HG03439 (cell line): Measurements from ENCODE around the gene BCR.

Source experiments
- ATAC-seq: cut with Tn5 transposase; IDR thresholded peaks from one replicate; pipeline ENCODE4 v1.9.1; 2021; ENCODE audit warnings: mild to moderate bottlenecking, moderate library complexity; ENCODE audit not compliant: unreplicated experiment

BCR gene

DNA sequence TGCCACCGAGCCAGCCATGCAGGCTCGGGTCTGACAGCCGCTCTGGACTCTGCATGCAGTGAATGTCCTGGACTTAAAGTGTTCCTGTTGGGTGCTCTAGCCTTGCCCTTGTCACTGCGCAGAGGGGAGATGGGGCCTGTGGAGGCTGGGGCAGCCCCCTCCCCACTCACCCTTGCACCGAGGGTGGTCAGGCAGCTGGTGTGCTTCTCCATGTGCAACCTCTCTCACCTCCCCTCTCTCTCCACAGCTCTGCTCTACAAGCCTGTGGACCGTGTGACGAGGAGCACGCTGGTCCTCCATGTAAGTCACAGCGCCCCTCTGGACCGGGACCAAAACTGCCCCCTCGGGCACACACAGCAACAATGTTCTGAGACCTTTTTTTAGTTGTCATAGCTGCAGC is 92.5 kb downstream of the BCR start:
- no peak for ATAC-seq

DNA sequence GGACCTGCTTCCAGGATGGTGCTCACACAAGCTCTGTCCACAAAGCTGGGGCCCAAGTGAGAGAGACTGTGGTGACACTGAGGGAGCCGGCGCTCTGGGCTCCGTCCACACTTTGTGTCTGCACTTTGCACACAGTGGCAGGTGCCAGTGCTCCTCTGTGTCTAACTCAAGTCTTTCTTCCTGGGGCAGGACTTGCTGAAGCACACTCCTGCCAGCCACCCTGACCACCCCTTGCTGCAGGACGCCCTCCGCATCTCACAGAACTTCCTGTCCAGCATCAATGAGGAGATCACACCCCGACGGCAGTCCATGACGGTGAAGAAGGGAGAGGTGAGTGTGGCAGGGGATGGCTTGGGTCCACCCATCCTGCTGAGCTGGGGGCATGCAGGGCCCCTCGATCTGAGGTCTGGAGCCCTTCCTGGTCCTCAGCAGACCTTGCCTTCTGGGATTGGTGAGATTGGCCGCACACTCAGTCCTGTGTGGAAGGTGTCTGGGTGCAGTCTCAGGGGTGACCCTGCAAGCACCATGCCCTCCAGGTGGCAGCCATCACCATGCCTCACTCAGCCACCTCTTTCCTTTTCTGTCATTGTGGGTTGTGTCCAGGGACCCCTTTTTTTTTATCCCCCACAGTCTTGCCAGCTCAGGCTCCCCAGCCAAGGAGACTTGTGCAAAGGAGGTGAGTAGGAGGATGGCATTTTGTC is 93.3 kb downstream of the BCR start:
- no peak for ATAC-seq

DNA sequence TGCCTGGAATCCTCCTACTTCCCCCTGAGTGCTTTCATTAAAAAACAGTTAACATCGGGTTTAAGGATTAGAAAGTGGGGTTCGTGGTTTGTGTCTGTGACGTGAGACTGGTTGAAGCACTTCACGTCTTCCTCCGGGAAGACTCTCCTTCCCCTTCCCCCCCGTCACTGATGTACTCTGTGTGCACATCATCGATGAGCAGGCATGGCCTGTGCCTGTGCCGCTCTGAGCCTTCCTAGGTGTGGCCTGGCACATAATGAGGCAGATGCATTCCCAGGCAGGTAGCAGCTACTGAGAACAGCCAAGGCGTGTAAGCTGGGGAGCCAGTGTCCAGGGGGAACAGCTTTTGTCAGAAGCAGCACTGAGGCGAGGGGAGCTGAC is 93.8 kb downstream of the BCR start:
- ATAC-seq: no peak

DNA sequence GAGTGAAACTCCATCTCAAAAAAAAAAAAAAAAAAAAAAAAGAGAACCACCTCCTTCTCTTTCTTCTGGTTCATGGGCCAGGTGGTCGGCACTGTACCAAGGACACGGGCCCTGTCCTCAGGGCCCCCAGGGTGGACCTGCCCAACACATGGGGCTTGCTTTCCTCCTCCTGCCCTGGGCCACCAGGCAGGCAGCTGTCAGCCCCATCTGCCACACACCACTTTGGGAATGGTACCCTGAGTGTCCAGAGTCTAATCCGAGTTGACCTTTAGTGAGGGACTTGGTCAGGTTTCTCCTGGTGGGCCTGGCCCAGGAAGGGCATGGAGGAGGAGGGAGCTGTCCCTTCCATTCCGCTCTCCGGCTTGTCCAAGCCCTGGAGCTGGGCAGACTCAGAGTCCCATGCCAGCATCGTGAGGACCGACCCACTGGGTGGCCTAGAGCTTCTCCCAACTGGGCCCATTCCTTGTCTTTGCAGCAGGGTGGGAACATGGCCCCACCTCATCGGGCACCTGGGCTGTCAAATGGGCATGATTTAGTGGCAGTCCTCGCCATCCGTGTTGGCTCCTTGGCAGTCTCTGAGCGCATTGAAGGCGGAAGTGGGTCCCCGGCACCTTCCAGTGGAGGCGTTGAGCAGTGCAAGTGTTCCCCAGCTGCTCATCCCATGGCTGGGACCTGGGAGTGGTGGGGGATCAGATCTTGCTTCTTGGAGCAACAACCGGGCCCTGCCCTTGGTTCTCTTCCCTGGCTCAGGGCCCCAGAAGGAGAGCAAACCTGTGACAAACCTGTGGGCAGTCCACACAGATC is 94.8 kb downstream of the BCR start:
- ATAC-seq: no peak

DNA sequence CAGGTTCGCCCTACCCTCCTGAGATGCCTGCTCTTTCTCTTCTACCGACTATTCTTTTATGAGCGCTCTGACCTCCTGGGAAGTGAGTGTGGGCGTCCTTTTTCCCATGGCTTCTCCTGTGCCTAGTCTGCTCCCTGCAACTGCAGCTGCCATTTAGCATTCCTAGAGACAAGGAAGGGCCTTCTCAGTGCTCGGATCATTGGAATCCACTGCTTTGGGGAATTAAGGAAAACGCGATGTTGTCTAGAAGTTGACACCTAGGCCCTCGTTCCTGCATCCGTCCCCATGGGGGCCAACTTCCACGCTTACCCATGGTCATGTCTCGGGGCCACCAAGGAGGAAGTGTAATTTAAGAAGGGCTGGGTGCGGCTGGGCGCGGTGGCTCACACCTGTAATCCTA is 95.4 kb downstream of the BCR start:
- ATAC-seq: no peak

DNA sequence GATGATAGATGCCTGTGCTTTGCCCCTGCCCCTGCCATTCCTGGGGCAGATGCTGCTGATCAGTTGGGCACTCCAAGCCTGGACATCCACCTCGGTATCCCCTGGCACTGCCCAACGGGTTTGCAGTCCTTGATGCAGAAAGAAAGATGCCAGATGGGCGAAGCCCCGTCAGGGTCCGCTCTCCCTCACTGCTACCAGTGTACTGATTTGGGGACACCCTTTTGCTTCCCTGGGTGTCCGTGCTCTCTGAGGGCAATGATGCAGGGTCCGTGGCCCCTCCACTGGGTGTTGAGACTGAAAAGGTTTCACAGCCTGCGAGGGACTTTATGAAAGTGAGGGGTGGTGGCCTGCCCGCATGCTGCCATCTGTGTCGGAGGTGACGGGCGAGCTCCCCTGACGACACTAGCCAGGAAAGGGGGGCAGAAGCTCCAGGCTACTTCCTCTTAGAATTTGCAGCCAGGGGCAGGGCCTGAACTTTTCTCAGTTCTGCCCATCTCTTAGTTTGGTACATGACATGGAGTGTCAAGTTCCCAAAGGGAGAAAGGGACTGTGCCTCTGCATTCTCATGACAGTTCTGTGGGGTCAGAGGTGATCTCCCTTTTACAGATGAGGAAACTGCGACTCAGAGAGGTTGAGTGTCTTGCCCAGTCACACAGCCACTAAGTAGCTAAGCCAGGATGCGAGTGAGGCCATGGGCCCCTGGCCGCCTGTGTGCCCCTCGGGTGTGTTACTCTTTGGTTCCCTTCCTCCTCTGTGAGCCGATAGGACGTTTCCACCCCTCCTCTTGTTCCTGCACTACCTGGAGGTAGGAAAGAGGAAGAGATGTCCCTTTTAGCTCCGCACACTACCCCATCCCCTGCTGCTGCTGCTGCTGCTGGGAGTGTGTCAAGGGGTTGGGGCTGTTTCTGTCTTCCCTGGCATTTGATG is 96.6 kb downstream of the BCR start:
- no peak for ATAC-seq

DNA sequence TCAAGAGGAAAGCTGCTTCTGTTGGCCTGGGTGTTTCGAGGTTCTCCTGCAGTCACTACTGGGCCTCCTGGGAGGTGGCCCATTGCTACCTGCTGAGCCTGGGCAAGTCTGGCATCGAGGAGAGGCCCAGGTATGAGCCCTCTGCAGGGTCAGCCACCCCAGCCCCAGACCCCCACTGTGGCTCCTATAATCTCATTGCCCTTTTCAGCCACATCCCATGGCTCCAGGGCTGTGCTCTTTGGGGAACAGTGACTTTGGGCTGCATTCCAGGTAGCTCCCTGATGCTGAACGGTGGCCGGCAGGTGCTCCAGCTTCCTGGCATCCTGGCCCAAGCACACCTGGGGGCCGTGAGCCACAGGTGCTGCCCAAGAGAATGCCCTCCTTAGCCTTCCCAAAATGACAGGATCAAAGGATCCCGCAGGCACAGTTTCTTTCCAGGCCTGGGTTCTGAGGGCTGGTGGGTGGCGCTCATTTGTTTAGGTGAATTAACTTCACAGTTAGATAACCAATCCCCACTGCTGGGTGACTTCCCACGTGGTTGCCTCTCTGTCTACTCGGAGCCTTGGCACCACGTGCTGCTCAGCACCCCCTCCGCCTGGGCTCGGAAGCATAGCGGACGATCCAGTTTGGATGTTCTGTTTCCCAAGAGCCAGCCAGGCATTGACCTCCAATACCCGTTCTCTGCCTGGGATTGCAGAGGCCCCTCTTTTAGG is 97.4 kb downstream of the BCR start:
- no peak for ATAC-seq

DNA sequence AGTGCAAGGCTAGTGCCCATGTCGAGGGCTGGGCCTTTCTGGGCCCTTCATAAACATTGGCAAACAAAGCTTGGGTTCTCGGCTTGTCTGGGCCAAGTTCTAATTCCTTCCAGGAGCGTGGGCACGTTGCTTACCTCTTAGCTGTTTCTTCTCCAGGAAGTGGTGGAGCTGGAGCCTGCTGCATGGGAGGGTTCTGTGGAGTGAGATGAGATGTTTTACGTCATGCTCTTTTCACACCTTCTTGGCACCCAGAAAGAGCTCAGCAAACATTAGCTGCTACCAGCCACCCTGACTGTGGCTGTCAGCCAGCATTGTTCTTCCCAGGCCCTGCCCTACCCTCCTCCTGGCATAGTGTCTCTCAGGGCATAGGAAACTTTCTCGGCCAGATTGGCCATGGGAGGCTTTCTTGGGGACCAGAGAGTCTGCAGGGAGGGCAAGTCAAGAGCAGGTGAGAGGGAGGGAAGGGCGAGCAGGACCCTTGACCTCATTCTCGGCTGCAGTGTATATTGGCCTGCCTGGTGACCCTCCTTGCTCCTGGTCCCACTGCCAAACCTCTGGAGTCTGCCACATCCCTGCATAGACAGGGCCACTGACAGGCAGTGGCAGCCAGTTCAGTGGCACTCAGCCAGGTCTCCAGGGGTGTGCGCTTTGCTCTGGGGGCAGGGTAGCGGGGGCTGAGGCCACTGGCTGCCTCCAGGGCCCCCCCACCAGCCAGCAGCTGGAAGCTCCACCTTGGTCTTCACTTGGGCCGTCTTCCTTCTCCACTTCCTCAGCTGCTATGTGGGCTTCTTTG is 98.8 kb downstream of the BCR start:
- ATAC-seq: no peak

DNA sequence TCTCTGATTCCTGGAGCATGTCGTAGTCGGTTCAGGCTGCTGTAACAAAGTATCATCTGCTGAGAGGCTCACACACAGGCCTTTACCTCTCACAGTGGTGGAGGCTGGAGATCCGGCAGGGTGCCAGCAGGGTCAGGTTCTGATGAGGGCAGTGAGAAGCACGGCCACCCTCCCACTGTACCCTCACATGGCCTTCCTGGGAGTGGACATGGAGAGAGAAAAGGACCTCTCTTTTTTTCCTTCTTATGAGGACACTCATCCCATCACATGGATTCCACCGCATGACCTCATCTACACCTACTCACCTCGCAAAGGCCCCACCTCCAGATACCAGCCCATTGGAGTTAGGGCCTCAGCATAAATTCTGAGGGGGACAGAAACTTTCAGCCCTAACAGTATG is 99.5 kb downstream of the BCR start:
- no peak for ATAC-seq

DNA sequence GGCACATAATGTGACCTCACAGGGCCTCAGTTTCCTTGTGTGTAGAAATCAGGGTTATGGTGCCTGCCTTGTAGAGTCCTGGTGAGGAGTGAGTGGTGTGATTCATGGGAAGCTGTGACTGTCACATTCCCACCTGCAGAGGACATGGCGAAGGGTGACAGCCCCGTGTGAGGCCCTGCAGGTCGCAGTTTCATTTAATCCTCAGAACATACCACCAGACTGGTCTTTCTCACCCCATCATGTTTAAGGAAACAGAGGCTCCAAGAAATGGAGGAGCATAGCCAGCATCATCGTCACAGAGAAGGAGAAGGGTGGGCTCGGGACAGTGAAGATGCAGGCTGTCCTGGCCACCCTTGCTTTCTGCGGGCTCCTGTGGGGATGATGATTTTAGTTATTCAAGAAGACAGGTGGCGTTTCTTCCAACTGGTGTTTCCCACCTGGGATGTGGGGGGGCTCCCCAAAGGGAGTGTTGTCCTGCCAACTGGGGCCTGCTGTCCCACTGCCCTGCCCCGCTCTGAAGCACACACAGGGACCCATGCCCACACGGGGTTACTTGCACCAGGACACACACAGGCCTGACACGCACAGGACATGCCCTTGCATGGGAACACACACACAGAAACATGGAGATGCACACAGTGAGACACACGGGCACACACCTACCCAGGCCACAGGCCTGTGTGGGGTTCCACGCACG is 100.2 kb downstream of the BCR start:
- ATAC-seq: no peak

DNA sequence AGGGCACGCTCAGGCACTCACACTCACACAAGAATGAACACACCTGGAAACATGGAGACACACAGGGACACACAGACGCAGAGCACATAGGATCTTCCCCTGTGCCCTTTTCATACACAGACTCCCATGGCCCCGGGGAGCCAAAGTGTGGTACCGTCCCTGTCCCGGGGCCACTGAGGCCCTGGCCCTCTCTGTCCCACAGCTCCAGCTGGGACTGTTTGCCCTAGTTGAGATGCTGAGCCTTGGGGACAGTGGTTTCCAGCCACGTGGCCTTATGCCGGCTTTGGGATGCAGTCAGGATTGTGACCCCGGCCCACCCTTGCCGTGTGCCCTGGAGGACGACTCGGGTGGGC is 100.7 kb downstream of the BCR start:
- no peak for ATAC-seq

DNA sequence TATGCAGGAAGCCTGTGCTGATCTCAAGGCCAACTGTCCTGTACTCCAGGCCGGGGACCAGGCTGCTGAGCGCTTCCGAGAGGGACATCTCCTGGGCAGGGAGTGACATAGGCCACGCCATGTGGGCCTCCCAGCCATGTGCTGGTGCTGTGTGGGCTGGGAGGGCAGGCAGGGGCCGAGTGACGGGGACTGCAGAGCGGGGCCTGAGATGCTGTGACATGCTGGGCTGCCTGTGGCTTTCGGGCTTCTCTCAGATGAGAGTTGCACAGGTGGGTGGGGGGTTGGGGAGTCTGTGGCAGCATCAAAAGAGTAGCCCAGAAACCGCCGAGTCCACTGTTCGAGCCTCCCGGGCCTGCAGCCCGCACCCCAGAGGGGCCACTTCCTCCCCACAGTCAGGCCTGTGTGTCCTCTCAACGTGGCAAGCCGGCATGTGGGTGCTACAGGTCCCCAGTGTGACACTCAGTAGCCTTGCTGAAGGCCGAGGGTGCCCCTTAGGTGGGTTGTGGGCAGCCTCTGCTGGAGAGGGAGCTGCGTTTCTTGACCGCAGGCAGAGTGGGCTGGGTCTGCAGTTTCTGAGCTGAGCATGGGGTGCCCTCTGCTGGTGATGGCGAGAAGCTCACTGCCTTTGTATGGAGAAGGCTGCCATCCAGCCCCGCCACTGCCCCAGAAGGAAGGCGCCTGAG is 101.2 kb downstream of the BCR start:
- ATAC-seq: no peak

DNA sequence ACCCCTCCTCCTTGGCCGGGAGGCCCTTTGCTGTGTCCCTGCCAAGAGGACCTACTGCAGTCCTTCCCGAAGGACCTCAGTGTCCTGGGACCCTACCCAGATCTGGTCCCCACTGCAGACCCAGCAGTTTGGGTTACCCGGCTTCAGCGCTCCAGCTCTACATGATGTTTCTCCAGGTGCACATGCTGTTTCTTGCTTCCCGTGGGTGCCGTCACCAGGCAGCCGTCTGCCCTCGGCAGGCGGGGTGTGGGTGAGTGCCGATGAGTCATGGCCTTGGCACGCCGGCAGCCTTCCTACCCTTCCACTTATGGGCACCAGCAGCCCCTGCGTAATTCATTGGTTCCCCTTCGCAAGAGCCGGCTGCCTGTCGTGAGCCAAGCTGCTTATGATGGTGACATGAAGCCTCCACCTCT is 101.8 kb downstream of the BCR start:
- no peak for ATAC-seq

DNA sequence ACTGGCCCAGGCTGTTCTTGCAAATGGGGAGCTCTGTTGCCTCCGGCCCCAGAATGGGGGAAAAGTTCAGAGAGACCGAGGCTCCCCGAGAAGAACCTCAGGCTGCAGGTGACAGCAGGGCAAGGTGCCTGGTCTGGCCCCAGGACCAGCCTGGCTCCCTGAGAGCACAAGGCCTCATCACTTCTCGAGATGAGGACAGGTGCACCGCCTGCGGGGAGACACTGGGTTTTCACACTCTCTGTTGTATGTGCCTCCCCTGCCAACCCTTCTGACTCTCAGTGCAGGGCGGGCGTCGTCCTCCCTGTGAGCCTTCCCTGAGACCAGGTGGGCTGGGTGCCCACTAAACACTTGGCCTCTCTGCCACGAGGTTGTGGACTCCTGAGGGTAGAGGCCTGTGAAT is 102.2 kb downstream of the BCR start:
- ATAC-seq: no peak

DNA sequence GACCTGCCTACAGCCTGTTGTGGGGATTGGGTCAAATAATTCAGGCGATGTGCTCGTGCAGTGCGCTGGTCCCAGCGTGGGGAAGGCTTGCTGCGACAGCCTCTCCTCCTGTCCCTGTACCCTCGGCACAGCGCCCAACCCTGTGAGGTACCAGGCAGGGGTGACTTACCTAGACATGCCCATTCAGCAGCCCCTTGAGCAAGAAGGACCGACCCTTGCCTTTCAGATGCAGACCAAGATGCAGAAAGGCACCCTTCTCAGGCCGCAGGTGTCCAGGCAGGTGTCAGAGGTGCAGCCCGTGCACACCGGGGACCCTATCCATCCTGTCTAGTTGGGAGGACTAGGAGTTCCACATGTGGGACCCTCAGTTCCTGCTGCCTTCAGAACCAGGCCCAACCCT is 102.7 kb downstream of the BCR start:
- no peak for ATAC-seq

DNA sequence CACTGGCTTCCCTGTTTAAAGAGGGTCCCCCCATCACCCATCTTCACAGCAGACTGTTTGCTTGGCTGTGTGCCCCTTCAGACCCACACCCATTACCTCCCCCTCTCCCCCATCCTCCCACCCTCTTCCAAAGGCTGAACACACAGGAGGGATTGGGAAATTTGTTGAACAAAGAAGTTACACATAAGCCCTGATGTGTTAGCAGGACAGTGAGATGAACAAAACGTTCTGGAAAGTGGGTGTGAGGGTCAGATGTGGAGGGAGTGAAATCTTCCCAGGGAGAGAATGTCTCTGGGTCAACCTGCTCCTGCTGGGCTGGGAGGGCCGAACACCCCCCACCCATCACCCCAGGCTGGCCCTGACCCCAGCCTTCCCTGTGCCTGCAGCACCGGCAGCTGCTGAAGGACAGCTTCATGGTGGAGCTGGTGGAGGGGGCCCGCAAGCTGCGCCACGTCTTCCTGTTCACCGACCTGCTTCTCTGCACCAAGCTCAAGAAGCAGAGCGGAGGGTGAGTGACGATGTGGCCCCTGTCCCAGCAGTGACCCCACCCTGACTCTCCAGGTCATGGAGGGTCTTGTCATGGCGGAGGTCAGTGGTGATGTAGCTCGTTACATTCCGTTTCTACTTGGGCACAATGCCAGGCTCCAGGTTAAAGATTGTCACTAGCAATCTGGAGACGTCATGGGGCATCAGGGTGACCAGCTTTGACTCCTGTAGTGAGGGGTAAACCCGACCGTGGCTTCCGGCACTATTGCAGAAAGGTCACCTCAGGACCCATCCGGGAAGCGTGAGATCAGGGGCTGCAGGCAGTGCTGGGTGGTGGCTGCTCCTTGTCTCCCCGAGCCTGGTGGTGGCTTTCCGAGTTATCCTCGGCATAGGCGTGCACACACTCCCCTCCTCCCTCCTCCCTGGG is 103.5 kb downstream of the BCR start:
- no peak for ATAC-seq

DNA sequence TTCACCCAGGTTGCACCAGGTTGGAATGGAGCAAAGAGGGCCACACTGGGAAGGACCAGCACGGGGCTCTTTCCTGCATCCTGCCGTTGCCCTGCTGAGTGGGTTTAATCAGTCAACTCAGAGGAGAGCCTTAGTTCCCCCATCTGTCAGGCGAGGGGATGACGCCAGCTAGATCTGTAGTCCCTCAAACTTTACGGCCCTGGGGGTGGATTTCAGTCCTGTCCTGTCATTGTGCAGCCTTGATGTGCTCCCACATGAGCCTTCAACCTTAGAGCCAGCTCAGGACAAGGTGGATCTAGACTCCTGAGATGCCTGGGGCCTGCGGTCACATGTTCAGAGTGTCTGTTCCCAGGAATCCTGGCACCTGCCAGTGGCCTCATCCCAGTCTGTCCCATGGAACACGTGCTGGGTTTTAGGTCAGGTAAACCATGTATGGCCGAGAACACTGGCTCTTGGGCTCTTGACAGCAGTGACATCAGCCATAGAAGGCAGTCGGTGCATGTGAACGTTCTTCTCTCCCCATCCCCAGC is 104.3 kb downstream of the BCR start:
- ATAC-seq: no peak

DNA sequence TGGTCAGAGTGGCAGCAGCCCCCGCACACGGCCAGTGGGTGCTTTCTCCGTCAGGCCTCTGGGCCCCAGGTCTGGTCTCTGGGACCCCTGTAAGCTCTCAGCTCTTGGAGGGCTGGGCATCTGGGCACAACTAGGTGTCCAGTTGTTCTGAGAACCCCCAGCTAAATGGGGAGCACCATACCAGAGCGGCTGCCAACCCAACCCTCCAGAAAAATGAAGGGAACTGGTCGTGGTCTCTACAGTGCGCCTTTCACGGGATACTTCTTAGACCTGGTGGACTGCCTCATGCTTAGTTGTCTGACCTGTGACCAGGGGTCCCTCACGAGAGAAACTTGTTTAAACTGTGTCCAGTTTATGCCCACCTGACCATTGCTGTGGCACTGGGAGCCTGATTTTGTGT is 104.9 kb downstream of the BCR start:
- no peak for ATAC-seq
